ENCODE results near the gene CHIA.
"Not testable (repeated sequence)": the region's sequence is repeated elsewhere in the genome, so short reads cannot be mapped to it uniquely, and the experiment has no call there.

GRCh38 chr1:111338849-111339248, 48.2 kb downstream of the CHIA start:
- not testable (repeated sequence) for TF ChIP-seq CTCF (IDR thresholded peaks at IDR 0.05; ENCODE audit: low read depth, low read length); EZH2phosphoT487 (IDR thresholded peaks at IDR 0.05; ENCODE audit: low read depth)
